ENCODE data around the gene OLFM4. TPM values are rescaled to one million over a fixed set of nuclear protein-coding genes. Genes with fewer than 3 reads are reported as not detected.

OLFM4 gene
- total RNA-seq, 1 experiment from 2014 or later, result not detected

DNA sequence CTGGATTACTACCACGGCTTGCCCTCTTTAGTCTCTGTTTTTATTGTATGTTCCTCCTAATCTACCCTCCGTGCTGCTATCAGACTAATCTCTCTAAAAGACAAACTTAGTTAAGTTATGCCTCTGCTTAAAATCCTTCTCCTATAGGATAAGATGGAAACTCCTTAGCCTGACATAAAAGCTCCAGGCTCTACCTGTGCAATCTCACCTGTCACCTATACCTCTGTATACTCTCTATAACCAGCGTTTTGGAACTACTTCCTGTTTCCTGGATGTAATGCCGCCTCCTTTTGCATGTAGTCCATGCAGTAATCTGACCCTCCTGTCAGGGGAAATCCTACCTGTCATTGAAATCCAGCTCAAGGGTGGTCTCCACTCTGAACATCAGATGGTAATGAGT lies 41.2 kb downstream of the OLFM4 start:
- Histone ChIP-seq H3K4me1 (no peaks in the 10 kb centered on the region), H3K27me3 (replicated peaks; ENCODE audit: control insufficient read depth, insufficient read depth, low read length) (no peaks in the 10 kb centered on the region; the same call in 1 of the 2 replicates), H3K9me3 (no peaks in the 10 kb centered on the region), H3K4me3 (ENCODE audit: low read depth, low read length) (no peak overlapping the region), H3K36me3 (ENCODE audit: control insufficient read depth, insufficient read depth, low read length) (no peaks in the 10 kb centered on the region)
- no peaks in the 10 kb centered on the region for H3K4me1 Mint-ChIP-seq (ENCODE audit: low read depth, unreplicated experiment)
- H3K27ac Mint-ChIP-seq (ENCODE audit: unreplicated experiment), result no peak overlapping the region
- TF ChIP-seq, protein P1, sequence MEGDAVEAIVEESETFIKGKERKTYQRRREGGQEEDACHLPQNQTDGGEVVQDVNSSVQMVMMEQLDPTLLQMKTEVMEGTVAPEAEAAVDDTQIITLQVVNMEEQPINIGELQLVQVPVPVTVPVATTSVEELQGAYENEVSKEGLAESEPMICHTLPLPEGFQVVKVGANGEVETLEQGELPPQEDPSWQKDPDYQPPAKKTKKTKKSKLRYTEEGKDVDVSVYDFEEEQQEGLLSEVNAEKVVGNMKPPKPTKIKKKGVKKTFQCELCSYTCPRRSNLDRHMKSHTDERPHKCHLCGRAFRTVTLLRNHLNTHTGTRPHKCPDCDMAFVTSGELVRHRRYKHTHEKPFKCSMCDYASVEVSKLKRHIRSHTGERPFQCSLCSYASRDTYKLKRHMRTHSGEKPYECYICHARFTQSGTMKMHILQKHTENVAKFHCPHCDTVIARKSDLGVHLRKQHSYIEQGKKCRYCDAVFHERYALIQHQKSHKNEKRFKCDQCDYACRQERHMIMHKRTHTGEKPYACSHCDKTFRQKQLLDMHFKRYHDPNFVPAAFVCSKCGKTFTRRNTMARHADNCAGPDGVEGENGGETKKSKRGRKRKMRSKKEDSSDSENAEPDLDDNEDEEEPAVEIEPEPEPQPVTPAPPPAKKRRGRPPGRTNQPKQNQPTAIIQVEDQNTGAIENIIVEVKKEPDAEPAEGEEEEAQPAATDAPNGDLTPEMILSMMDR (IDR thresholded peaks at IDR 0.05; ENCODE audit: insufficient read depth in 1 of 2, low read depth in 1 of 2, low read length in 1 of 2, severe bottlenecking in 1 of 2, unreplicated experiment in 1 of 2), result no peak
- no peaks in the 10 kb centered on the region for H3K36me3 Mint-ChIP-seq (ENCODE audit: insufficient read depth, unreplicated experiment)
- H3K9me3 Mint-ChIP-seq (ENCODE audit: unreplicated experiment), result no peaks in the 10 kb centered on the region
- H3K4me3 Mint-ChIP-seq (ENCODE audit: unreplicated experiment), result no peak overlapping the region
- POLR2A ChIA-PET, result no interaction called here
- no TSS peak for BruUV-seq (replicated peaks)
- intact Hi-C loops (cut with micrococcal nuclease; ENCODE audit: unreplicated experiment), result no loop called here
- no peak for DNase-seq
- CTCF ChIA-PET, result interaction anchor here (0.7 to 1.0 kb wide), 2 partner anchors 82 to 102 kb away, joined by 3 to 5 read pairs; no protein-coding TSS in a partner anchor
- peaks cover 13% of the 10 kb centered on the region for H3K27me3 Mint-ChIP-seq (ENCODE audit: insufficient read depth, unreplicated experiment)

DNA sequence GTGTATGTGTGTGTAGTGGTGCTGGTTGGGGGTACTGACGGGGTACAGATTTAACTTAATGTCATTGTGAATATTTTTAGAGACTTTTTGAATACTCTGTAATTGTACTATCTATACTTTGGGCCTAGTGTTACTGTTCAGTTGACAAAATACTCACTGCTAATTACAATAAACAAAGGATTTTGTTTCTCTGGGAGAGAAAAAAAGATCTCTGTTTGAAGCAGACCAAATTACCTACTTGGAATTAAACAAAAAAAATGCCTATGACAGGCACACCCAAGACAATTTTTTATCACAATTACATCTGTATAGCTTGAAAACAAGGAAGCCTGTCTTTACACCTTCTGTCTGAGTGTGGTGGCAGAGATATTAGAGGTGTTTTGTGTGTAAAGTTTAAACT lies 45.1 kb downstream of the OLFM4 start:
- Histone ChIP-seq H3K4me3 (ENCODE audit: low read depth, low read length) (no peak overlapping the region), H3K36me3 (ENCODE audit: control insufficient read depth, insufficient read depth, low read length) (no peaks in the 10 kb centered on the region), H3K9me3 (no peaks in the 10 kb centered on the region), H3K27me3 (replicated peaks; ENCODE audit: control insufficient read depth, insufficient read depth, low read length) (no peaks in the 10 kb centered on the region; the same call in 1 of the 2 replicates), H3K4me1 (no peaks in the 10 kb centered on the region)
- Mint-ChIP-seq H3K4me1 (ENCODE audit: low read depth, unreplicated experiment) (no peaks in the 10 kb centered on the region), H3K27ac (ENCODE audit: unreplicated experiment) (no peak overlapping the region), H3K9me3 (ENCODE audit: unreplicated experiment) (peaks cover 10% of the 10 kb centered on the region), H3K27me3 (ENCODE audit: insufficient read depth, unreplicated experiment) (peaks cover 18% of the 10 kb centered on the region), H3K4me3 (ENCODE audit: unreplicated experiment) (no peak overlapping the region), H3K36me3 (ENCODE audit: insufficient read depth, unreplicated experiment) (no peaks in the 10 kb centered on the region)
- no TSS peak for BruUV-seq (replicated peaks)
- intact Hi-C loops (cut with micrococcal nuclease; ENCODE audit: unreplicated experiment), result no loop called here
- TF ChIP-seq, protein P1 (IDR thresholded peaks at IDR 0.05; ENCODE audit: insufficient read depth in 1 of 2, low read depth in 1 of 2, low read length in 1 of 2, severe bottlenecking in 1 of 2, unreplicated experiment in 1 of 2), result no peak
- no peak for DNase-seq
- ChIA-PET CTCF (no interaction called here), POLR2A (no interaction called here)

DNA sequence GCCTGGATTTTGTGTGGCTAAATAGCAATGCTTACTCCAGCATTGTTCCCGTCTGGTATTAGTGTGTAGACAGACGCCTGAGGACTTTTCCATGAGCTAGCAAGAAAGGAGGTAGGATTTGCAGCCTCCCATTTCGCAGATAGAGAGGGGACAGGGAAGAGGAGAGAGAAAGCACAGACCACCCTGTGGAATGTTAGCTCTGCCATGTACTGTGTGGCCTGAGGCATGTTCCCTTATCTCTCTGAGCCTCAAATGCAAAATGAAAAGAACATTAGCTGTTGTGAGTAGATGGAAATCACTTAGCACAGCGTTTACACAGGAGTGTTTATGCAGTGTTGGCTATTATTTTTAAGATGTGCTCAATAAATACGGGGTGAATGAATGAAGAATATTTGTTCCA lies 45.5 kb downstream of the OLFM4 start:
- no peak overlapping the region for H3K4me3 Mint-ChIP-seq (ENCODE audit: unreplicated experiment)
- TF ChIP-seq, protein P1 (IDR thresholded peaks at IDR 0.05; ENCODE audit: insufficient read depth in 1 of 2, low read depth in 1 of 2, low read length in 1 of 2, severe bottlenecking in 1 of 2, unreplicated experiment in 1 of 2), result no peak
- H3K27me3 Mint-ChIP-seq (ENCODE audit: insufficient read depth, unreplicated experiment), result peaks cover 19% of the 10 kb centered on the region
- no peak for DNase-seq
- H3K9me3 Mint-ChIP-seq (ENCODE audit: unreplicated experiment), result peaks cover 10% of the 10 kb centered on the region
- no peak overlapping the region for H3K27ac Mint-ChIP-seq (ENCODE audit: unreplicated experiment)
- POLR2A ChIA-PET, result no interaction called here
- H3K36me3 Mint-ChIP-seq (ENCODE audit: insufficient read depth, unreplicated experiment), result no peaks in the 10 kb centered on the region
- H3K27me3 ChIP-seq (replicated peaks; ENCODE audit: control insufficient read depth, insufficient read depth, low read length), result no peaks in the 10 kb centered on the region; the same call in none of the 2 replicates
- no peak overlapping the region for H3K4me3 ChIP-seq (ENCODE audit: low read depth, low read length)
- BruUV-seq (replicated peaks), result no TSS peak
- H3K9me3 ChIP-seq, result no peaks in the 10 kb centered on the region
- intact Hi-C loops (cut with micrococcal nuclease; ENCODE audit: unreplicated experiment), result no loop called here
- H3K4me1 ChIP-seq, result no peaks in the 10 kb centered on the region
- no peaks in the 10 kb centered on the region for H3K36me3 ChIP-seq (ENCODE audit: control insufficient read depth, insufficient read depth, low read length)
- CTCF ChIA-PET, result no interaction called here
- no peaks in the 10 kb centered on the region for H3K4me1 Mint-ChIP-seq (ENCODE audit: low read depth, unreplicated experiment)

Data from Caco-2 (cell line).